H54 (cell line): ENCODE measurements around the gene ARL2.

Source experiments
- DNase-seq: peaks from one replicate; pipeline ENCODE4 v3.0.0; 2011; ENCODE audit warnings: low spot score, mixed read lengths; ENCODE audit not compliant: insufficient read length
- FAIRE-seq: peaks from 3 replicates; lab custom pipeline; 2011; peaks lifted over from hg19 to GRCh38; lab: Jason Lieb, UNC
- POLR2A ChIP-seq: IDR thresholded peaks from 2 replicates; pipeline ENCODE4 v1.6.1; 2011; ENCODE audit warnings: low read depth, mild to moderate bottlenecking, low read length

Gene ARL2

GRCh38 chr11:65045728-65046127 is 31.8 kb downstream of the ARL2 start:
- no peak for TF ChIP-seq POLR2A
- FAIRE-seq = no peak
- DNase-seq = no peak

DNA sequence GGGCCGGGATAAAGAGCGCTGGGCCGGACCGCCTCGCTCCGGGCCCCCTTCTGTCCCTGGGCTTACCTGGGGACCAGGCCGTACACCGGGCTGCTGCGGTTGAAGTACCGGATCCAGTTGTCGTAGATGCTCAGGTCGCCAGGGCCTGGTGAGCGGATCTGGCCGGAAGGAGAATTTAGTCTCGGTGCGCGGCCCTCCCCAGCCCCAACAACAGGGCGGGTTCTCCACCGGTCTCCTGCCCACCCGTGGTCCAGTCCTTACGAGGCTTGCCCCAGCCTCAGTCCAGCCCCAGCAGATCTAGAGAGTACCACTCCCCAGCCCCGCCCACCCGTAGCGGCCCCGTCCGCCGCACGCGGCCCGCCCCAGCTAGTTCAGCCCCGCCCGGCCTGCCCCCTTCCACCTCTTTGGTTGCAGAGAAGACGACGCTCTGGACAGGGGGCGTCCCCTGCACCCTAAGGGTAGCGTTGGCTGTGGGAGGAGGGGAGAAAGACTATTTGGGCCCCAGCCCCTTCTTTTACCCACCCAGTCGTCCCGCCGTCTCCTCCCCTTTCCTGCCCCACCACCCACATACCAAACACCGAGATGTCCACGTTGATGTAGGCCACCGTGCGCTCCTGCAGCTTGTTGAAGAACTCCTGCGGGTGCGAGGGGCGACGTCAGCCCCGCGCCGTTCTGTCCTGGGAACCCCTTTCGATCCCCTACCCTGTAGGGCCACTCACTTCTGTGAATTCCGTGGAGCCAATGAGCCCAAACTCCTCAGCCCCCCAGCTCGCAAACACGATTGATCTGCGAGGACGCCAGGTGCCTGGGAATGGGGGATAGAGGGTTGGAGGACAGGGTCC is 33.8 kb downstream of the ARL2 start:
- DNase-seq (no peak), FAIRE-seq (no peak)
- TF ChIP-seq POLR2A = no peak

- FAIRE-seq (no peak), DNase-seq (no peak)
- TF ChIP-seq POLR2A = no peak
Measured at GRCh38 chr11:65051398-65051858, 37.5 kb downstream of the ARL2 start.

GRCh38 chr11:65053827-65054508 is 40.0 kb downstream of the ARL2 start:
- no peak for FAIRE-seq
- no peak for DNase-seq
- no peak for TF ChIP-seq POLR2A

- DNase-seq = no peak
- no peak for FAIRE-seq
- TF ChIP-seq POLR2A = no peak
Measured at GRCh38 chr11:65055538-65055937, 41.6 kb downstream of the ARL2 start.

DNA sequence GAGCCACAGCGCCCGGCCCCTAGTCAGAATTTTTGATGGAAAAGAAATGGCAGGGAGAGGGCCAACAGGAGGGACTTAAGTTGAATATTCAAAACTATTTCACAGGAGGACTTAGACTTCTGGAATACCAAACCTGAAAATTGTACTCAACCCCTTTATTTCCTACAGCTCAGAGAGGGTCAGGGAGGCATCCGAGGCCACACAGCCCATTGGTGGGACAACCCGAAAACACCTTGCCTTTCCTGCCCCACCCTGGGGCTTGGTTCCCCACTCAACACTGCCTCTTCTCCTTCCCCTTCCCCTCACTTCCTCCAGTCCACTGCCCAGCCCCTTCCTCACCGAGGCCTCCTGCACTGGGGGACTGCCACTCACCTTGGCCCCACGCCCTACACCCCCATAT is 43.0 kb downstream of the ARL2 start:
- no peak for DNase-seq
- TF ChIP-seq POLR2A = no peak
- no peak for FAIRE-seq

DNA sequence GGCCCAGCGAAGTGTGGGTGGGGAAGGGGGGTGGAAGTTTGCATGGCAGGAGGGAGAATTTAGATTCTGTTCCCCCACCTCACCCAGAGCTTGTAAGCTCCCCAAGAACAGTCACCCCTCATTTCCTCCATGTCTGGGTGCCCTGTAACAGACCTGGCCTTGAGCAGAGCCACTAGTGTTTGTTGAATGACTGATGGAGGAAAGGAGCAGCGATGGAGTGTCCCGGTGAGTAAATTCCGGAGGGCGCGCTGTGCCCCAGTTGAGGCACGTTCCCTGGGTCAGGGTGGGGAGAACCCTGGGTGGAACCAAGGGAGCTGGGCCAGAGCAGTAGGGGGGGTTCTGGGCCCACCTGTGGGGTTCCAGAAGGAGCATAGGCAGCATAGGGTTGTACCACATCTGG is 43.6 kb downstream of the ARL2 start:
- TF ChIP-seq POLR2A = no peak
- no peak for DNase-seq
- FAIRE-seq = no peak

GRCh38 chr11:65058012-65058411 is 44.1 kb downstream of the ARL2 start:
- no peak for TF ChIP-seq POLR2A
- no peak for DNase-seq
- no peak for FAIRE-seq

DNA sequence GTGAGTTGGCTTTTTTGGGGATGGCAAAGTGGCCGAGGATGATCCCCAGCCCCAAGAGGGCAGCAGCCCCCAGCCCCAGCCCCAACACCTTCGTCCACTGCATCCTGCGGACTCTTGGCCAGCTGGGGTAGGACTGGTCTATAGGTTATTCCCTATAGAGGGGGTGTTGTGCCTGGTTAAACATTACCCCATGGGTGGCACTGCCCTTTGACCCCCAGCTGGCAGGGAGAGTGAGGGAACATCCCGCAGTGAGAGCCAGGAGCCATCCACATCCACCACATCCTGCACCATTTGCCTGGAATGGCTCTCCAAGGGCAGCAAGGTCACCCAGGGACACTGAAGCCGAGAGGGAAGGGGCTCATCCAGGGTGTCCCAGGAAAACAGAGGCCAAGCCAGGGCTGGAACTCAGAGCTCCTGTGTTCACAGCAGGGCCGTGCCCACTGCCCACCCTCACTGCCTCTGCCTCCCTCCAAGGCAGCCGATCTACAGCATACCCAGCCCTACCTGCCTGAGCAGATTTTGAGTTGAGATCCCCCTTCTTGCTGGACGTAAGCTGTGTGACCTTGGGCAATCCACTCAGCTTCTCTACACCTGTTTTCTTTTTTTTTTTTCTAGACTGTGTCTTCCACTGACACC is 44.6 kb downstream of the ARL2 start, which contains the start of gene NAALADL1:
NAALADL1 (minus strand) TSS at position 135 of the 636 bp plus-strand sequence; CDS start at position 103, 32 bp downstream.
- DNase-seq (no peak), FAIRE-seq (no peak)
- TF ChIP-seq POLR2A = no peak

- no peak for FAIRE-seq
Measured at GRCh38 chr11:65059523-65059922, 45.6 kb downstream of the ARL2 start.

DNA sequence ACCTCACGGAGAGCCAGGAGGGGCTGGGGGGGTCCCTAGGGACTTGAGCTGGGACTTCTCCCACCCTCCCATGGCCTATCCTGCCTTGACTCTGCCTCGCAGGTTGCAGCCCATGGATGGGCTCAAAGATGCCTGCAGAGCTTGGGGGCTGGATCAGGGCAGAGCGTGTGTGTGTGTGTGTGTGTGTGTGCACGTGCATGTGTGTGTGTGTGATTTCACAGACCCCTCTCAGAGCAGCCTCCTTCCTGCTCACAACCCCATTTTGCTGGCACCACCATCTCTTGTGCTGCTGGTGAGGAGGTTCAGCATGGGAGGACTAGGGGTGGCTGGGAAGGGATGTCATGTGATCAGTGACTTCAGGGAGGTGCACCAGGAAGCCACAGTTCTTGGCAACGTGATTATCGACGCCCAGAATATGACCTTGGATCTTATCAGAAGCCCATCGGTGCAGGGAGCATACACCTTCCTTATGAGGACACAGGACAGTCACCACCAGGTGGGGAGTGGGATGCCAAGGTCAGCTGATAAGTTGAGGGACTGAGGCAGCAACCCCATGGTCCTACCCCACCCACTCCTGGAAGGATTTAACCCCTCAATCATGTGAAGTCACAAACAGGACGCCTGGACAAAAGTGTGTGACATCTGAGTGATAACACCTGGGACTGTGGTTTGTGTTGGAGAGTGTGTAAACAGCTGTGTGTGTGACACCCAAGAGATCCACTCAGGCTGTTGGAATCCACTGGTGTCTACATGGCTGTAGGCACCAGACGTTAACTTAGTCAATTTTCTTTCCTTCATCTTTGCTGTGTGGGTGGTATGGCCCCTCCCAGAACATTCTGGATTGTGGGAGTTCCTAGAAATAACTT is 46.2 kb downstream of the ARL2 start:
- no peak for FAIRE-seq
- DNase-seq = no peak
- TF ChIP-seq POLR2A = no peak

More at GRCh38 chr11:65059523-65059922, 45.6 kb downstream of the ARL2 start:
- TF ChIP-seq POLR2A = no peak
- DNase-seq = no peak

- no peak for TF ChIP-seq POLR2A
- FAIRE-seq (no peak), DNase-seq (no peak)
Measured at GRCh38 chr11:65060913-65061408, 47.0 kb downstream of the ARL2 start.

DNA sequence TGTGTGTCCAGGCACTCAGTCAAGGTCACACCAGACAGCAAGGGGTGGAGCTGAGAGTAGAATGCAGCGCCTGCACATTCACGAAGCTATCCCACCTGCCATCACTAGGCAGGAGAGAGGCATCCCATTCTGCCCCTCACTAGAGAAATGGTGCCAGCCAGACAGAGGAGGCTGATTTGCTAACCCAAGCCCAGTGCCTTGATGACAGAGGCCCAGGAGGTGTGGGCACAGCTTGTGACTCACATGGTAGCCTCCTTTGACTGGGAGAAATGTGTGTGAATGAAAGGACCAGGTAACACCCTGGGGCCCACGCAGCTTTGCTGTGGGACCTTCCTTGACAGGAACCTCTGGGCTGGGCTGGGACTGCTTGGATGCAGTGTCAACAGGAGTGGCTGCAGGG is 49.6 kb downstream of the ARL2 start:
- DNase-seq (no peak), FAIRE-seq (no peak)

More for the DNA sequence above, 49.6 kb downstream of the ARL2 start:
- no peak for TF ChIP-seq POLR2A
